K562 (cell line): Measurements from ENCODE around the gene PIH1D1. TPM values are rescaled to one million over a fixed set of nuclear protein-coding genes. Genes with fewer than 3 reads are reported as not detected.

Experiments
- ATF7 ChIP-seq: fragments of 450-650 bp; IDR thresholded peaks from 2 replicates; pipeline ENCODE4 v1.7.1; 2014; ENCODE audit warnings: mild to moderate bottlenecking, moderate library complexity
- BCL6 ChIP-seq: fragments of 250-450 bp; sonication (Bioruptor Pico); IDR thresholded peaks from 2 replicates; pipeline ENCODE4 v1.4.0; 2020
- CREM ChIP-seq: IDR thresholded peaks from 2 replicates; pipeline ENCODE4 v1.6.1; 2014; ENCODE audit warnings: antibody characterized with exemption, low read depth
- DPF2 ChIP-seq: fragments of 450-650 bp; IDR thresholded peaks from 2 replicates; pipeline ENCODE4 v1.6.1; 2016
- HDAC3 ChIP-seq: fragments of 450-650 bp; IDR thresholded peaks from 2 replicates; pipeline ENCODE4 v1.6.1; 2018; ENCODE audit warnings: borderline replicate concordance, mild to moderate bottlenecking, moderate library complexity; ENCODE audit not compliant: partially characterized antibody
- MAFK ChIP-seq: IDR thresholded peaks from 2 replicates; pipeline ENCODE4 v1.6.1; 2011; ENCODE audit warnings: low read length, improper control_type of control experiment
- NR4A1 ChIP-seq, 2 experiments: fragments of 250-450 bp in 1 of 2; fragments of 450-650 bp in 1 of 2; sonication (Bioruptor Pico) in 1 of 2; IDR thresholded peaks; 2 replicates each; pipeline versions ENCODE4 v1.4.0 to v1.6.1; 2016 to 2020; ENCODE audit warnings: mild to moderate bottlenecking in 2 of 2, missing compliant biosample characterization in 1 of 2, missing genetic modification characterization in 1 of 2, moderate library complexity in 1 of 2
- PHF8 ChIP-seq: fragments of 200-600 bp; sonication (generic); IDR thresholded peaks from 2 replicates; pipeline ENCODE4 v1.6.1; 2012; ENCODE audit warnings: mixed run types, mild to moderate bottlenecking, inconsistent platforms, low read length, moderate library complexity, borderline replicate concordance
- POU5F1 ChIP-seq: fragments of 150-350 bp; IDR thresholded peaks from 2 replicates; pipeline ENCODE4 v1.6.1; 2014; ENCODE audit warnings: borderline replicate concordance, low read length, low read depth, mild to moderate bottlenecking; ENCODE audit not compliant: partially characterized antibody
- RAD21 ChIP-seq, 2 experiments: fragments of 250-450 bp in 1 of 2; fragments of 450-650 bp in 1 of 2; sonication (Bioruptor Pico) in 1 of 2; formaldehyde crosslinking in 1 of 2; IDR thresholded peaks in 1 of 2; conservative IDR thresholded peaks in 1 of 2; 2 replicates each; pipeline versions ENCODE4 v1.4.0 to v1.8.0; 2020 to 2022; ENCODE audit warnings: mild to moderate bottlenecking in 2 of 2, moderate library complexity in 1 of 2
- SAFB ChIP-seq: fragments of 200-400 bp; formaldehyde crosslinking; IDR thresholded peaks from 2 replicates; pipeline ENCODE4 v1.6.1; 2017; ENCODE audit warnings: low read depth, low read length, borderline replicate concordance
- SREBF1 ChIP-seq: fragments of 150-350 bp; IDR thresholded peaks from 2 replicates; pipeline ENCODE4 v1.6.1; 2014; ENCODE audit warnings: antibody characterized with exemption, low read depth, low read length, borderline replicate concordance
- THRAP3 ChIP-seq: fragments of 450-650 bp; IDR thresholded peaks from 2 replicates; pipeline ENCODE4 v1.6.1; 2016; ENCODE audit warnings: mild to moderate bottlenecking, inconsistent platforms, borderline replicate concordance
- U2AF2 ChIP-seq: fragments of 200-400 bp; formaldehyde crosslinking; optimal IDR thresholded peaks from 2 replicates; pipeline ENCODE3; 2017; ENCODE audit warnings: low read depth, mild to moderate bottlenecking, low read length
- YBX1 ChIP-seq: fragments of 450-650 bp; IDR thresholded peaks from 2 replicates; pipeline ENCODE4 v1.7.1; 2016; ENCODE audit warnings: mild to moderate bottlenecking
- ZC3H8 ChIP-seq: fragments of 450-650 bp; IDR thresholded peaks from 2 replicates; pipeline ENCODE4 v1.6.1; 2017
- ZNF232 ChIP-seq: sonication (generic); formaldehyde crosslinking; IDR thresholded peaks from 2 replicates; pipeline ENCODE4 v1.8.0; 2022; ENCODE audit warnings: mild to moderate bottlenecking, missing genetic modification reagents
- ZNF3 ChIP-seq: fragments of 250-450 bp; sonication (Bioruptor Pico); IDR thresholded peaks from 2 replicates; pipeline ENCODE4 v1.5.0; 2021; ENCODE audit warnings: mild to moderate bottlenecking, moderate library complexity
- ZNF445 ChIP-seq: fragments of 250-450 bp; sonication (Bioruptor Pico); IDR thresholded peaks from 2 replicates; pipeline ENCODE4 v1.4.0; 2020; ENCODE audit warnings: low read depth, mild to moderate bottlenecking, moderate library complexity
- ZNF561 ChIP-seq: fragments of 450-650 bp; formaldehyde crosslinking; conservative IDR thresholded peaks from 2 replicates; pipeline ENCODE4 v1.4.0; 2020; ENCODE audit warnings: mild to moderate bottlenecking, moderate library complexity
- ZNF695 ChIP-seq: fragments of 450-650 bp; formaldehyde crosslinking; IDR thresholded peaks from 2 replicates; pipeline ENCODE4 v1.4.0; 2020; ENCODE audit warnings: mild to moderate bottlenecking, moderate library complexity
- ZNF766 ChIP-seq: fragments of 200-800 bp; sonication (Bioruptor generic); conservative IDR thresholded peaks from 2 replicates; pipeline ENCODE4 v1.6.1; 2016; ENCODE audit warnings: missing genetic modification characterization, missing compliant biosample characterization
- polyA plus RNA-seq, 8 experiments: library from polyadenylated mRNA; depleted of rRNA in 4 of 8; stranded (reverse) in 5 of 8; unstranded in 3 of 8; fragments of >200 nt; fragmentation: Nextera tagmentation in 2 of 8; fragmentation: Illumina TruSeq in 1 of 8; extraction: Ambion mirVana in 2 of 8; extraction: Trizol in 1 of 8; gene quantifications; 2 replicates each; pipeline versions ENCODE4 v1.2.1 to v1.2.3, GENCODE V29; 2011 to 2014; ENCODE audit warnings: inconsistent platforms in 1 of 8, missing spikeins in 1 of 8
- total RNA-seq, 7 experiments: library from RNA; depleted of rRNA in 6 of 7; stranded (reverse); fragments of >200 nt in 6 of 7; fragmentation: Illumina TruSeq in 2 of 7; extraction: Trizol in 2 of 7; gene quantifications; 2 replicates each; pipeline versions ENCODE4 v1.2.1 to v1.2.3, GENCODE V29; 2011 to 2021; ENCODE audit warnings: low replicate concordance in 1 of 7
- TF ChIP-seq, protein P1 (sequence below): fragments of 200-800 bp; sonication (Bioruptor generic); IDR thresholded peaks from 2 replicates; pipeline ENCODE4 v1.6.1; 2017; ENCODE audit warnings: missing genetic modification characterization, missing compliant biosample characterization
- TF ChIP-seq, protein P2 (sequence below): fragments of 450-650 bp; IDR thresholded peaks from 2 replicates; pipeline ENCODE4 v1.6.1; 2017; ENCODE audit warnings: mild to moderate bottlenecking, moderate library complexity

The PIH1D1 gene
- total and polyA plus RNA-seq, 9 of the 15 experiments (the other 6 are each of a cell fraction or from before 2014, with no cell fraction given), result 26.5 to 224 (median 137) TPM

DNA sequence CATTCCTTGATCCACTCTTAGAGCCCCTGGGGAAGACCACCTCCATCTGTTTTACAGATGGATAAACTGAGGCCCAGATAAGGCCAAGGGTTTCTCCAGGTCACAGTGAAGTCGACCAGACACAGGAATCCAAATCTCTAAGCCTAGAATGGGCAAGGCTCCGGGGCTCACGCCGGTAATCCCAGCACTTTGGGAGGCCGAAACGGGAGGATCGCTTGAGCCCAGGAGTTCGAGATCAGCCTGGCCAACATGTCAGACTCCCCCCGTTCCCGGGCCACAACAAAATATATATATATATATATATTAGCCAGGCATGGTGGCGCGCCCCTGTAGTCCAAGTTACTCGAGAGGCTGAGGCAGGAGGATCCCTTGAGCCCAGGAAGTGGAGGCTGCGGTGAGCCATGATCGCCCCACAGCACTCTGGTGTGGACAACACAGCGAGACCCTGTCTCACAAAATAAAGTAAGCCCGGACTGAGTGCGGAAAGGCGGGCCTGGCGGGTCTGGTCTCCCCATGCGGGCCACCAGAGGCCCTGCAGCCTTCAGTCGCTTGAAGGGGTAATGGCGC lies 35.2 kb upstream of the PIH1D1 start (continued):
- TF ChIP-seq CREM (no peak), NR4A1 (CRISPR knock-in tag; IDR thresholded peaks at IDR 0.05) (no peak), NR4A1 (tag; IDR thresholded peaks at IDR 0.05) (no peak), RAD21 (CRISPR knock-in tag; conservative IDR thresholded peaks at IDR 0.05 in 1 of 2, IDR thresholded peaks at IDR 0.05 in 1 of 2) (0 out of 4 replicates have a peak, but pooled peaks of 1 of the 2 experiments have one; percentile 5), POU5F1 (no peak), ZNF561 (CRISPR knock-in tag) (no peak), U2AF2 (no peak), DPF2 (no peak), HDAC3 (no peak), SREBF1 (no peak), BCL6 (CRISPR knock-in tag) (no peak), ZNF766 (no peak), SAFB (no peak), THRAP3 (0 out of 2 replicates have a peak, but pooled peaks have one; percentile 56), ZNF445 (peak; percentile 67; the same call in 1 of the 2 replicates), ATF7 (no peak), PHF8 (no peak), ZC3H8 (no peak), ZNF232 (CRISPR knock-in tag) (no peak), ZNF695 (no peak), YBX1 (no peak), MAFK (no peak; the same call in 1 of the 2 replicates), ZNF3 (CRISPR knock-in tag) (no peak)
- TF ChIP-seq, protein P1, sequence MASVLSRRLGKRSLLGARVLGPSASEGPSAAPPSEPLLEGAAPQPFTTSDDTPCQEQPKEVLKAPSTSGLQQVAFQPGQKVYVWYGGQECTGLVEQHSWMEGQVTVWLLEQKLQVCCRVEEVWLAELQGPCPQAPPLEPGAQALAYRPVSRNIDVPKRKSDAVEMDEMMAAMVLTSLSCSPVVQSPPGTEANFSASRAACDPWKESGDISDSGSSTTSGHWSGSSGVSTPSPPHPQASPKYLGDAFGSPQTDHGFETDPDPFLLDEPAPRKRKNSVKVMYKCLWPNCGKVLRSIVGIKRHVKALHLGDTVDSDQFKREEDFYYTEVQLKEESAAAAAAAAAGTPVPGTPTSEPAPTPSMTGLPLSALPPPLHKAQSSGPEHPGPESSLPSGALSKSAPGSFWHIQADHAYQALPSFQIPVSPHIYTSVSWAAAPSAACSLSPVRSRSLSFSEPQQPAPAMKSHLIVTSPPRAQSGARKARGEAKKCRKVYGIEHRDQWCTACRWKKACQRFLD (CRISPR knock-in tag), result no peak
- TF ChIP-seq, protein P2, sequence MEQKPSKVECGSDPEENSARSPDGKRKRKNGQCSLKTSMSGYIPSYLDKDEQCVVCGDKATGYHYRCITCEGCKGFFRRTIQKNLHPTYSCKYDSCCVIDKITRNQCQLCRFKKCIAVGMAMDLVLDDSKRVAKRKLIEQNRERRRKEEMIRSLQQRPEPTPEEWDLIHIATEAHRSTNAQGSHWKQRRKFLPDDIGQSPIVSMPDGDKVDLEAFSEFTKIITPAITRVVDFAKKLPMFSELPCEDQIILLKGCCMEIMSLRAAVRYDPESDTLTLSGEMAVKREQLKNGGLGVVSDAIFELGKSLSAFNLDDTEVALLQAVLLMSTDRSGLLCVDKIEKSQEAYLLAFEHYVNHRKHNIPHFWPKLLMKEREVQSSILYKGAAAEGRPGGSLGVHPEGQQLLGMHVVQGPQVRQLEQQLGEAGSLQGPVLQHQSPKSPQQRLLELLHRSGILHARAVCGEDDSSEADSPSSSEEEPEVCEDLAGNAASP, result no peak
